Muscle layer of colon (tissue), 2 donors: Measurements from ENCODE around the gene STARD9.

Experiments used
- H3K27ac ChIP-seq: one replicate; pipeline ENCODE4 v1.7.0; 2013; ENCODE audit warnings: low read depth, mild to moderate bottlenecking, low read length, moderate library complexity
- H3K27me3 ChIP-seq, 2 donors: one replicate each; pipeline ENCODE4 v1.7.0; 2013; ENCODE audit warnings: low read length in 2 of 2, mild to moderate bottlenecking in 2 of 2; ENCODE audit not compliant: insufficient read depth in 2 of 2, control insufficient read depth in 1 of 2
- H3K36me3 ChIP-seq: one replicate; pipeline ENCODE4 v1.7.0; 2013; ENCODE audit warnings: mild to moderate bottlenecking, low read length; ENCODE audit not compliant: insufficient read depth
- H3K4me1 ChIP-seq: one replicate; pipeline ENCODE4 v1.7.0; 2013; ENCODE audit warnings: mild to moderate bottlenecking, low read length; ENCODE audit not compliant: insufficient read depth
- H3K4me3 ChIP-seq, 2 donors: one replicate each; pipeline ENCODE4 v1.7.0; 2013; ENCODE audit warnings: low read length in 2 of 2, low read depth in 1 of 2, mild to moderate bottlenecking in 1 of 2, moderate library complexity in 1 of 2
- H3K9ac ChIP-seq: one replicate; pipeline ENCODE4 v1.7.0; 2013; ENCODE audit warnings: low read length
- H3K9me3 ChIP-seq: one replicate; pipeline ENCODE4 v1.7.0; 2013; ENCODE audit warnings: mild to moderate bottlenecking, low read length
- donor health status: abdominal sarcoma.
- donor health status: Adenocarcinoma of cecum.

STARD9 gene

DNA sequence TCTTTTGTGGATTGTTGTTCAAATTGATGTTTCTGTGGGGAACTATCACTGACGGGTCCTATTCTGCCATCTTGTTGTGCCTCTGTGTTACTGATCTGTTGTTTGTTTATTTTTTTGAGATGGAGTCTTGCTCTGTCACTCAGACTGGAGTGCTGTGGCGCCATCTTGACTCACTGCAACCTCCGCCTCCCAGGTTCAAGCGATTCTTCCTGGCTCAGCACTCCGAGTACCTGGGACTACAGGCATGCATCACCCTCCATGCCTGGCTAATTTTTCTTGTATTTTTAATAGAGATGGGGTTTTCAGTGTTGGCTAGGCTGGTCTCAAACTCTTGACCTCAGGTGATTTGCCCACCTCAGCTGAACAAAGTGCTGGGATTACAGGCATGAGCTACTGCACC is 129.9 kb downstream of the STARD9 start:
- Histone ChIP-seq H3K9me3 (no peaks in the 10 kb centered on the region), H3K27ac (no peak overlapping the region), H3K4me3 (no peak overlapping the region), H3K9ac (no peak overlapping the region), H3K4me1 (peaks cover 18% of the 10 kb centered on the region), H3K27me3 (no peaks in the 10 kb centered on the region), H3K36me3 (peaks cover 24% of the 10 kb centered on the region)

DNA sequence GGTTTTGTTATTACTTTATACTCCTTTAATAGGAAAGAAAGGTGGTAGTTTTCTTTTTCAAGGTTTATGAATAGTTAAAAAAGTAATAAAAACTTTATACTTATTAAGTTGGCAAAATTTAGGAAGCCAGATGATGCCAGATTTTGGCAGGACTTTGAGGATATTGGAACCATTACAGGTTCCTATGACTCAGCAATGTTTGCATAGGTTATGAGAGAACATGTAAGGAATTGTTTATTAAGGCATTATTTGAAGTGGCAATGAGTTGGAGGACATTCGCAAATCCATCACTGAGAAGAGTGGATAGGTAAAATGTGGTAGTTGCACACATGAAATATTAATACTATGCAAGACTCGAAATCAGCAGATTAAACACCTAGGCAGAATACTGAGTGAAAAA is 131.7 kb downstream of the STARD9 start:
- H3K9me3 ChIP-seq: no peaks in the 10 kb centered on the region
- peaks cover 18% of the 10 kb centered on the region for H3K4me1 ChIP-seq
- no peak overlapping the region for H3K27ac ChIP-seq

GRCh38 chr15:42707873-42708544 is 132.6 kb downstream of the STARD9 start:
- Histone ChIP-seq H3K27ac (no peak overlapping the region), H3K36me3 (peaks cover 15% of the 10 kb centered on the region), H3K9me3 (no peaks in the 10 kb centered on the region), H3K27me3 (no peaks in the 10 kb centered on the region), H3K9ac (no peak overlapping the region), H3K4me1 (peaks cover 18% of the 10 kb centered on the region), H3K4me3 (no peak overlapping the region)

More for the DNA sequence above, 131.7 kb downstream of the STARD9 start:
- H3K36me3 ChIP-seq: peaks cover 15% of the 10 kb centered on the region
- H3K27me3 ChIP-seq: no peaks in the 10 kb centered on the region
- no peak overlapping the region for H3K9ac ChIP-seq
- H3K4me3 ChIP-seq: no peak overlapping the region

- Histone ChIP-seq H3K9me3 (no peaks in the 10 kb centered on the region), H3K9ac (no peak overlapping the region), H3K27ac (no peak overlapping the region), H3K36me3 (peaks cover 10% of the 10 kb centered on the region), H3K4me1 (peaks cover 11% of the 10 kb centered on the region), H3K4me3 (no peak overlapping the region), H3K27me3 (no peaks in the 10 kb centered on the region)
Measured at GRCh38 chr15:42710662-42711061, 135.3 kb downstream of the STARD9 start.

DNA sequence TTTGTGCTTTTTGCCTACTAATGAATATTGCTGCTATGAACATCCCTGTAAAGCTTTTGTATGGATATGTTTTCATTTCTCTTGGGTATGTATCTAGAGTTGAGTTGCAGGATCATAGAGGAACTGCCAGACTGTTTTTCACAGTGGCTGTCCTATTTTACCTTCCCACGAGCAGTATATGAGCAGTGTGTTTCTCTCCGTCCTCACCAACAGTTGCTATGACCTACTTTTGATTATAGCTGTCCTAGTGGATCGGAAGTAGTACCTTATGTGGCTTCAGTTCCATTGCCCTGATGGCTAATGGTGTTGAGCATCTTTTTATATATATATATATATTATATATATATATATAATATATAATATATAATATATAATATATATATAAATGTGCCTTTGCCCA is 136.3 kb downstream of the STARD9 start:
- H3K27me3 ChIP-seq: no peaks in the 10 kb centered on the region
- no peak overlapping the region for H3K27ac ChIP-seq
- H3K9ac ChIP-seq: no peak overlapping the region
- no peaks in the 10 kb centered on the region for H3K9me3 ChIP-seq
- peaks cover 11% of the 10 kb centered on the region for H3K4me1 ChIP-seq
- H3K4me3 ChIP-seq: no peak overlapping the region
- H3K36me3 ChIP-seq: peaks cover 13% of the 10 kb centered on the region

DNA sequence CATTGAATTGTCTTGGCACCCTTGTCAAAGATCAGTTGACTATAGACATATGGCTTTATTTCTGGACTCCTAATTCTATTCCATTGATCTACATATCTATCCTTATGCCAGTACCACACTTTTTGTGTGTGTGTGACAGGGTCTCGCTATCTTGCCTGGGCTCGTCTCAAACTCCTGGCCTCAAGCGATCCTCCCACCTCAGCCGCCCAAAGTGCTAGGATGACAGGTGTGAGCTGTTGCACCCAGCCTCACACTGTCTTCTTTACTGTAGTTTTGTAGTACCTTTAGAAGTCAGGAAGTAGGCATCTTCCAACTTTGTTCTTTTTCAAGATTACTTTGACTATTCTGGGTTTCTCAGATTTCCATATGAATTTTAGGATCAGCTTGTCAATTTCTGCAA is 137.2 kb downstream of the STARD9 start:
- H3K27me3 ChIP-seq: no peaks in the 10 kb centered on the region
- H3K4me3 ChIP-seq: no peak overlapping the region
- peaks cover 17% of the 10 kb centered on the region for H3K36me3 ChIP-seq
- no peak overlapping the region for H3K9ac ChIP-seq
- no peak overlapping the region for H3K27ac ChIP-seq
- H3K4me1 ChIP-seq: peaks cover 5% of the 10 kb centered on the region
- no peaks in the 10 kb centered on the region for H3K9me3 ChIP-seq

DNA sequence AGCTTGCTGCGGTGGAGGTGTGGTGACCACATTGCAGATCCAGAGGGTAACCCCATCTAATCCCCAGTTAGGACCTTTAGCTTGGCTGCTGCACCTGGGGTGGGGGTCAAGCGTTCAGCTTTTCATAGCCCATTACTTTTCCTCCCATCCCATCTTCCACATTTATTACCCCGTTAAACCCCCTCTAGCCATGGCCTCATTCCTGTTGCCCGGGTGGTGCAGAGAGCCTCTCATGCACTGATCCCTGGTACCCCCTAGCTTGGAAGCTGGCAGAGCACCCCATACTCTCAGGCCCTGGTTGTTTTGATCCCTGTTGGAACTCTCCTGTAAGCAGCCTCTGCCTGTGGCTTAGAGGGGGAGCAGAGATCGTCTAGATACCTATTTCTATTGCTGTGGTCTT is 140.7 kb downstream of the STARD9 start:
- Histone ChIP-seq H3K27ac (no peak overlapping the region), H3K9me3 (no peaks in the 10 kb centered on the region), H3K9ac (no peak overlapping the region), H3K27me3 (no peaks in the 10 kb centered on the region), H3K4me3 (no peak overlapping the region), H3K4me1 (no peaks in the 10 kb centered on the region), H3K36me3 (peaks cover 42% of the 10 kb centered on the region)

DNA sequence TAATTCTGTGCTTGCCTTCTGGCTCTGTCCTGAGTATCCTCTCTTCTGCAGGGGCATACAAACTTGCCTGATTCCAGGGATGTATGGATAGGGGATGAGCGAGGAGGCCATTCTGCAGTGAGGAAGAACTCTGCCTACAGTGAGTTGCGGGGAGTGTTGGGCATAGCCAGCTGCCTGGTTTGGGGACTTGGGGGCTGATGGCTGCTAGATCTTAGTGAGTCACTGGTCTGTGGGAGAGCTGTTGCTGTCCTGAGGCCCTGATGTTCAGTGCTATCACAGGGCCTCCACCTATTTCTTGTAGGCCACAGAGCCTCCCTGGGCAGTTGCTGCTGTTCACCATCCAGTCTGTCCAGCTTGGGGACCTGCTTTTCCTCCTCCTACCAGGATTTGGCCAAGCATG is 141.2 kb downstream of the STARD9 start:
- no peaks in the 10 kb centered on the region for H3K4me1 ChIP-seq
- no peak overlapping the region for H3K9ac ChIP-seq
- no peaks in the 10 kb centered on the region for H3K9me3 ChIP-seq
- no peaks in the 10 kb centered on the region for H3K27me3 ChIP-seq
- no peak overlapping the region for H3K4me3 ChIP-seq
- peaks cover 45% of the 10 kb centered on the region for H3K36me3 ChIP-seq
- no peak overlapping the region for H3K27ac ChIP-seq

GRCh38 chr15:42719043-42719442 is 143.6 kb downstream of the STARD9 start:
- H3K36me3 ChIP-seq: peaks cover 68% of the 10 kb centered on the region
- H3K4me3 ChIP-seq: no peak overlapping the region
- H3K9ac ChIP-seq: no peak overlapping the region
- H3K9me3 ChIP-seq: no peaks in the 10 kb centered on the region
- no peak overlapping the region for H3K27ac ChIP-seq
- no peaks in the 10 kb centered on the region for H3K27me3 ChIP-seq
- H3K4me1 ChIP-seq: no peaks in the 10 kb centered on the region

DNA sequence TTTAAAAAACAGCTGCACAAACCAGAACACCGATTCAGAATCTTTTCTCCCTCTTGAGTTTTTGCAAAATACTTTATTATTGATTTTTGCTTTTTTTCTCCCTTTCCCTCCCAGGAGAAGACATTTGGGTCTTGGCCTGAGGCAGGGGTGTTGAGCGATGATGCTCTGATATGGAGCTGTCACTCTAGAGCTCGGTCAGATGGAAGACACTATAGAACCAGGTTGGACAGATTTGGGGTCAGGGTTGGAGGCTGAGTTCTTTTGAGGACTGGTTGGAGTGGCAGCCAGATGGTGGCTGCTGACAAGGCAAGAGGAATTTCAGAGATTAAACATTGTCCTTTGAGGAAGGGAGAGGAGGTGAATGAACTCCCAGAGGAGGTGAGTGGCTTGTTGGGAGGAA is 144.7 kb downstream of the STARD9 start:
- Histone ChIP-seq H3K9me3 (no peaks in the 10 kb centered on the region), H3K4me1 (no peaks in the 10 kb centered on the region), H3K36me3 (peaks cover 78% of the 10 kb centered on the region), H3K4me3 (no peak overlapping the region), H3K27me3 (no peaks in the 10 kb centered on the region), H3K27ac (no peak overlapping the region), H3K9ac (no peak overlapping the region)

DNA sequence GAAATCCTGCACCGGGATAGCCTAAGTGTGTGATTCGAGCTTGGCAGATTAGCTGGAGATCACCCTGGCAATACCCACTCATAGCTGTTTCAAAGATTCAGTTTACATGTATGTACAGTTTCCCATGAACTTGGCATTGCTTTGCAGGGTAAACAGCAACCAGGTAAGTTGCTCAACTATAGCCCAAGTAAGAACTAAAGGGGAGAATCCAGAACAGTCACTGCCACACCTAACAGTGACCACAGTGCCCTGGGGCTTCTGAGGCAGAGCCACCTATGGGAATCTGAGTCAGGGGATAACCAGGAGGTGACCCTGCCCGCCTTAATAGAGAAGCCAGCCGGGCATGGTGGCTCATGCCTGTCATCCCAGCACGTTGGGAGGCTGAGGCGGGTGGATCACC is 145.6 kb downstream of the STARD9 start:
- Histone ChIP-seq H3K9ac (no peak overlapping the region), H3K4me1 (no peaks in the 10 kb centered on the region), H3K36me3 (peaks cover 87% of the 10 kb centered on the region), H3K4me3 (no peak overlapping the region), H3K27ac (no peak overlapping the region), H3K27me3 (no peaks in the 10 kb centered on the region), H3K9me3 (no peaks in the 10 kb centered on the region)

DNA sequence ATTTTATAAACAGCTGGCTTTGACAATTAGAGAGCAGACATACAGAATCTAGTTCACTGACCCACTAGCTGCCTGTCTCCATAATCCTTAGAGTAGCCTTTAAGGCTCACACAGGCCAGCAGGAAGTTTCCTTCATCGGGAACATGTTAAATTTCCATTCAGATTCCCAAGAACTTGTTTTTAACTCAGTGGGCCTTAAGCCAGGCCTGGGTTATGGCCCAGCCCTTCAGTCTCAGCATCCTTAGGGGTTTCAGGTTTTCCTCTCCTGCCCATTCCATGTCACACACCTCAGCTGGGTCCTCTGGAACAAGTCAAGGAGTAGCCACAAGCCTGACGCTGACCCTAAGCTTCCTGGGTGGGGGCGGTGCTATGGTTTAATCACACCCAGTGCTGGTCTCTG is 146.5 kb downstream of the STARD9 start:
- H3K27me3 ChIP-seq: no peaks in the 10 kb centered on the region
- no peak overlapping the region for H3K27ac ChIP-seq
- H3K36me3 ChIP-seq: peaks cover 91% of the 10 kb centered on the region
- no peaks in the 10 kb centered on the region for H3K4me1 ChIP-seq
- no peak overlapping the region for H3K4me3 ChIP-seq
- no peaks in the 10 kb centered on the region for H3K9me3 ChIP-seq
- H3K9ac ChIP-seq: no peak overlapping the region
